HG03139 (cell line): ENCODE results near the gene CCSER1.
"Not testable (repeated sequence)": the region's sequence is repeated elsewhere in the genome, so short reads cannot be mapped to it uniquely, and the experiment has no call there.

Experiments used
- ATAC-seq: cut with Tn5 transposase; IDR thresholded peaks from one replicate; pipeline ENCODE4 v1.9.1; 2021; ENCODE audit not compliant: unreplicated experiment

CCSER1 gene

GRCh38 chr4:90996813-90997212 is 869.6 kb downstream of the CCSER1 start:
- peak; percentile 63 for ATAC-seq

GRCh38 chr4:91015861-91016260 is 888.7 kb downstream of the CCSER1 start:
- no peak for ATAC-seq

- no peak for ATAC-seq
Measured at GRCh38 chr4:91019513-91019912, 892.3 kb downstream of the CCSER1 start.

- ATAC-seq: no peak
Measured at GRCh38 chr4:91025241-91026148, 898.3 kb downstream of the CCSER1 start.

- ATAC-seq: no peak
Measured at GRCh38 chr4:91028228-91028627, 901.0 kb downstream of the CCSER1 start.

GRCh38 chr4:91031761-91032160 is 904.6 kb downstream of the CCSER1 start:
- no peak for ATAC-seq

GRCh38 chr4:91032725-91033445 is 905.7 kb downstream of the CCSER1 start:
- no peak for ATAC-seq

GRCh38 chr4:91035276-91035675 is 908.1 kb downstream of the CCSER1 start:
- ATAC-seq: no peak

GRCh38 chr4:91037951-91038350 is 910.8 kb downstream of the CCSER1 start:
- no peak for ATAC-seq

GRCh38 chr4:91057871-91058270 is 930.7 kb downstream of the CCSER1 start:
- no peak for ATAC-seq

GRCh38 chr4:91058345-91058744 is 931.2 kb downstream of the CCSER1 start:
- ATAC-seq: no peak

- no peak for ATAC-seq
Measured at GRCh38 chr4:91064157-91064853, 937.1 kb downstream of the CCSER1 start.

- ATAC-seq: no peak
Measured at GRCh38 chr4:91065117-91065516, 937.9 kb downstream of the CCSER1 start.

GRCh38 chr4:91070736-91071135 is 943.5 kb downstream of the CCSER1 start:
- no peak for ATAC-seq

GRCh38 chr4:91076147-91076546 is 949.0 kb downstream of the CCSER1 start:
- no peak for ATAC-seq

- ATAC-seq: no peak
Measured at GRCh38 chr4:91085961-91086360, 958.8 kb downstream of the CCSER1 start.

- ATAC-seq: no peak
Measured at GRCh38 chr4:91087743-91088142, 960.5 kb downstream of the CCSER1 start.

GRCh38 chr4:91089178-91089577 is 962.0 kb downstream of the CCSER1 start:
- no peak for ATAC-seq

GRCh38 chr4:91092398-91092980 is 965.3 kb downstream of the CCSER1 start:
- ATAC-seq: no peak

- ATAC-seq: not testable (repeated sequence)
Measured at GRCh38 chr4:91094220-91094619, 967.0 kb downstream of the CCSER1 start.

GRCh38 chr4:91099666-91100065 is 972.5 kb downstream of the CCSER1 start:
- no peak for ATAC-seq
